ENCODE measurements around the gene PAPPA2.

- TF ChIP-seq POLR2A (IDR thresholded peaks at IDR 0.05; ENCODE audit: control extremely low read depth in 1 of 2, low read depth in 2 of 2, low read length in 2 of 2) (no peak), CREB1 (IDR thresholded peaks at IDR 0.05) (no peak), POLR2AphosphoS5 (IDR thresholded peaks at IDR 0.05; ENCODE audit: low read depth, low read length) (no peak), CTCF (IDR thresholded peaks at IDR 0.05; ENCODE audit: control extremely low read depth in 1 of 3, insufficient read depth in 1 of 3, low read depth in 1 of 3, low read length in 3 of 3) (no peak)
These were observed 105.2 kb downstream of the PAPPA2 start for GRCh38 chr1:176568185-176568584.
